ACHN (cell line): ENCODE results near the gene ABCA1.
"Not testable (repeated sequence)": the region's sequence is repeated elsewhere in the genome, so short reads cannot be mapped to it uniquely, and the experiment has no call there.

Experiments used
- DNase-seq: peaks from one replicate; pipeline ENCODE4 v3.0.0-alpha.2; 2015
- in situ Hi-C: cut with HindIII; loops from 2 replicates; pipeline ENCODE4 v1.10.0; 2017; ENCODE audit warnings: low sequenced_read_pairs, low pct_ligation_motif_present, low pct_unique_long_range_greater_than_20kb

ABCA1 gene

DNA sequence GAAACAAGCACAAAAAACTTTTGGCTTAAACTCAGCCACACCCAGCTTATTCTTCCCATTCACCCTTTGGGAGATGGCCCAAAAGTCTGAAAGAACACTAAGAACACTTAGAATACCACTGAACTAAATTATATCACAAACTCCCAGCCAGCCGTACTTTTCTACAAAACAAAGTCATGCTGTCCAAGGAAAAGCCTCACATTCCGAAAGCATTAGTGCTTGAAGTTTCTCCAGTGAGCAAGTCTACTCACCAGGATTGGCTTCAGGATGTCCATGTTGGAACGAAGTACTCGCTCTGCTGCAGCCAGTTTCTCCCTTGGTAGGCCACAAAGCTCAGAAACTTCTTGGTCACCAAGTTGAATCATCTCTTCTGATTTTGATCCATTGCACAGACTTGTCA, 69.7 kb downstream of the ABCA1 start:
- in situ Hi-C loops: no loop called here
- DNase-seq: no peak

DNA sequence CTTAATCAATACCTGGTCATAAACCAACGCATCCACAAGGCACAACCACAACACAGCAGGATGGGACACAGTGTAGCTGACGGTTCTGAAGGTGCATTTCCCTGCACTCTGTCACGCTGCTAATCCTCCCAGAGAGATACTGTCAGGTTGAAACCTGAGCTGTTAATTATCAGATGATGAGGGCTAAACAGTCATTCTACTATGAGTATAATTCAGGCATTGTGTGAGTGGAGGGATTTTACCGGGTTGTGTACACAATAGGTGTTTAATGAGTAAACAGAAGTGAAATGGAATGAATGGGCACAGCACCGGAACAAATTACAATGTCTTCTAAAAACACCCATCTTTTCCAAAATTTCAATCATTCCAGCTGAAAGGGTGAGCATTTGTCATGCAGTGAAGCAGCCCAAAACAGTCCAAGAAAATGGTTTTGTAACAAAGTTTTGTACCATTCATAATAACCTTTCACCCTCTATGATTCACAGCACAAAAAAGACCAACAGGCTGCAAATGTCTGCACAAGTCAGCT, 71.5 kb downstream of the ABCA1 start:
- in situ Hi-C loops: no loop called here
- DNase-seq: no peak

DNA sequence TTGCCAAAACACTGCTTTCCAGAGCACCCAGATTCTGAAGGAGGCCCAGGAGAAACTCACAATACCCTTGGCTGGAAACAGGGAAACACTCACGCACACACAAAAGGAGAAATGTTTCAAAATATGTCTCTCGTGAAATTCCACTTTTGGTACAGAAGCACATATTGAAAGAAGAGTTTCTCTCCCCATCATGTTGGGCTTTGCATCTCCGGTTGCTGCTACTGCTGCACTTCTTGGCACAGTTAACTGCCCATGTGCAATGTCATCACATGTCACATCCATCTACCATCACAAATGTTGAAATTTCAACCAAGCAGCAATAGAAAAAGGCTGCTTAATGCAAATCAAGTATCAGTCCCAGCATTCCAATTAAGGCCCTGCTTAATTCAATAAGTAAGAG, 72.1 kb downstream of the ABCA1 start:
- in situ Hi-C loops: no loop called here

DNA sequence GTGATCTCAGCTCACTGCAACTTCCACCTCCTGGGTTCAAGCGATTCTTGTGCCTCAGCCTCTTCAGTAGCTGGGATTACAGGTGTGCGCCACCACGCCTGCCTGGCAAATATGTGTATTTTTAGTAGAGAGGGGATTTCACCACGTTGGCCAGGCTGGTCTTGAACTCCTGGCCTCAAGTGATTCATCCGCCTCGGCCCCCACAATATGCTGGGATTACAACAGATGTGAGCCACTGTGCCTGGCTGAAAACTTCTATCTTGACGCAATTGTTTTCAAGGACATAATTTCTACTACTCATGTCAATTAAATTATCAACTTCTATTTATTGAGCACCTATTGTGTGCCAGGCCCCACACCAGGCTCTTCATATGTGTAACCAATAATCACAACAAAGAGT, 72.7 kb downstream of the ABCA1 start:
- in situ Hi-C loops, DNase-seq: not testable (repeated sequence)

More for the DNA sequence above, 72.1 kb downstream of the ABCA1 start:
- no peak for DNase-seq

DNA sequence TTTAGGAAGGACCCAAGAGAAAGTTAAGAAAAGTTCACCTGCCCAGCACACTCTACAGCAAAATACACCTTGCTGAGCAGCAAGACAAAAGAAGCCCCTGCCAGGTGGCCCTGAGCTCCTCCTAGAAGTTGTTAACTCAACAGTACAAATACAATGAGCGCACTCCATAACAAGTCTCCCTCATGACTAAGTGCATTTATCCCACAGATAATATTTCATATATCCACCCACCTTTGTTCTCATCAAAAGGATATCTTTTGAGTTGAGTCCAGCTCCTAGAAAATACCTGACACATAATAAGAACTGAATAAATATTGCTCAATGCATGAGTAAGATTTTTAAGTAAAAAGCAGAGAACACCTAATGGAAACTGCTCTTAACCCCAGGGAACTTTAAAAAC, 73.3 kb downstream of the ABCA1 start:
- in situ Hi-C loops: no loop called here
- no peak for DNase-seq

DNA sequence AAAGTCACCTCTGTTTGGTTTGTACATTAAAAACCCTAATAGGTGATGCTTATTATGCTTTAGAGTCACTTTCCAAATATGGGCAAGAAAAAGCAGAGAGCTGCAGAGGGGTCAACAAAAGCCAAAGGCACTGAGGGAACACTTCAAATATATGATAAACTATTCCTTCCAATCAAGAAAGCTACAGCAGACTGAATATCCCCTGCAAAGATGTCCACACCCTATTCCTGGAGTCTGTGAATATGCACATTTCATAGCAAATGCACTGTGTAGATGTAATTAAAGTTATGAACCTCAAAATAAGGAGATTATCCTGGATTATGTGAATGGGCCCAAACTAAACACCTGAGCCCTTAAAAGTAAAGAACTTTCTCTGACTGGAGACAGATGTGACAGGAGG, 74.3 kb downstream of the ABCA1 start:
- DNase-seq: no peak
- in situ Hi-C loops: no loop called here

DNA sequence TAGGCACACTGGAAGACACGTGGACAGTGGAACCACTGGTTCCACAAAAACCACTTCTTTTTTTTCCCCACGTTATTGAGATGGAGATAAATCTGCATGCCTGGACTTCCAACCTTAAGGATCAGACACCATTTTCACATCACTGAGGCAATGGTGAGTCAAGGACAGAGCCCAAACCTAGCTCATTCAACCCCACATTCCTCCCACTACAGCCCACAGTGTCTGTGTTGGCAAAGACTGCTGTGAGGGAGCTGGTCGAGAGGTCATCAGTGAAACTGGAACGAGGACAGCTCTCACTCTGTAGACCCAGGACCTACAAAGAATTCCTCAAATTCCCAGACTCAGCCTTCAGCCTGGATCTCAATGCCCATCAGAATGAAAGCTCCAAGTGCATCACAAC, 74.8 kb downstream of the ABCA1 start:
- DNase-seq: no peak
- in situ Hi-C loops: no loop called here

DNA sequence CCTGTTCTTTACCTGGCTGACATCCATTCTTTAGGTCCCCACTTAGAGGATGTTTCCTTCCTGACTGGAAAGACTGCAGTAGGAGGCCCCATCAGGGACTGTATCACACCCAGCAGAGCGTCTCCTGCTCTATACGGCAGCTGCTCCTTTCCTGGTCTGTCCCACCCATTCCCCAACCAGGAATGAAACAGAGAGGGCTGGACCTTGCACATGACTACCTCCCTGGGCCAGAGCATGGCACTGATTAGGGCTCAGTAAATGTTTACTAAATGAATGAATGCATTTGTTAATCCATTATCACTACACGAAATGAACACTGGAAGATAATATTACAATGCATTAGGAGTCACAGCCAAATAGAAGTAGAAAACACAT, 76.4 kb downstream of the ABCA1 start:
- in situ Hi-C loops: no loop called here
- DNase-seq: no peak

DNA sequence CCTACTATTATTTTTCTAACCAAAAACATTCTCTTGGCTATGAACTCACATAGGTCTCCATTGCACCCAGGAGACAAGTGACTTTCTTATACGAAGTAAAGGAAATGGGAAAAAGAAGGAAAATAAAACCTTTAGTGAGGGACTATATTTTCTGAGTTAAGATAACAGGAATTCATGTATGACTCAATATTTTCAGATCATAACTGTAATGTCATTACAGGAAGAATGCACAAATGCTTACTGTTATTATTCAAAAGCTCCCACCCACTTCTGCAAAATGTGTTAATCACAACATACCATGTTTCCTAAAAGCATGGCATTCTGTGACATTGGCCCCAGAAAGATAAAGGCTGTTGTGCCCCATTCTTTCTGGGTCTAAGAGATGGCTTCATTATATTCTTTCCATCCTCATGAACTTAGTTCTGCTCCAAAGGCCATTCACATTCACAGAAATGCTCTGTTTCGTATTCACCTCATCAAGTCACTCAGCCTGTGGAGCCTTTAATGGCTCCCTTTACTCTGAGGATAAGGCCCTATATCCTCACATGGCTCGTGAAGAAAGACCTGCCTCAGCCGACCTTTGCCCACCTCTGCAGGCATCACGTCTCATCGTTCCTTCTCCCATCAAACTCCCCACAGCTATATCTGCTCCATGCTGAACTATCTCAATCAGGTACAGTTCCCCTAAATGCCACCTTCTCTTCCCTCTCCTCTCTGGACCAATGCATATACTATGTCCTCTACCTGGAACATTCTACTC, 77.0 kb downstream of the ABCA1 start:
- DNase-seq: no peak
- in situ Hi-C loops: no loop called here

DNA sequence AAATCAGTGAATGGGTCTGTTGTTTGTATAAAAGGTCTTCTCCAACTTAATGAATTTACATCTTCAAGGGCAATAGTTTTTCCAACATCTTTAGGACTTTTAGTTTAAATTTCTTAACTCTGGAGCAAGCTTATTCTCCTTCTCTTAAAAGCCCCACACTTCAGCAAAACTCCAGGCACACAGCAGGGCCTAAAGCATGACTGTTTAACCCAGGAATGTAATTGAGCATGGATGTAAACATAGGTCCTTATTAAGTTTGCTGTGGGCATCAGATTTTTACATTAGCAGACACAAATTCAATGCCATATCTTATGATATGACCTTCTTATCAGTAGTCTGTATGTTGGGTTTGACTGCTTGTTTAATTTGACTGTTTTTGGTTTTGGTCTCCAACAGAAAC, 78.9 kb downstream of the ABCA1 start:
- no peak for DNase-seq
- in situ Hi-C loops: no loop called here

DNA sequence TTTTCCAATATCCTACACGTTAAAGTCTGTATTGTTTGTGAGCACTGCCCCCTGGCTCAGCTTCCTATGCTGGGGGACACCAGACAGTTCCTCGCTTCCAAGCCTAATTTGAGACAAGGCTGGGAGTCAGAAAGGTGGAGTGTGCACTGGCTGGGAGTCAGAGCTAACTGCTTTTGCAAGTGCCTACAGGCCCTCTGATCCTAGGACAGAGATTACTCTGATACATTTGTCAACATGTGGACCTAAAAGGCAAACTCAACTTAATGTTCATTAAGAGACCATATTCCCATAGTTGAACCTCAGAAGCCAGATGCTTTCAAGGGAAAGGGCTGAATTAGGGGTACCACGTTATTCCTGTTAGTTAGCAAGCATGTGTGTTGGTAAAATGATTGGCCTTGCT, 83.2 kb downstream of the ABCA1 start:
- in situ Hi-C loops: no loop called here
- DNase-seq: no peak

DNA sequence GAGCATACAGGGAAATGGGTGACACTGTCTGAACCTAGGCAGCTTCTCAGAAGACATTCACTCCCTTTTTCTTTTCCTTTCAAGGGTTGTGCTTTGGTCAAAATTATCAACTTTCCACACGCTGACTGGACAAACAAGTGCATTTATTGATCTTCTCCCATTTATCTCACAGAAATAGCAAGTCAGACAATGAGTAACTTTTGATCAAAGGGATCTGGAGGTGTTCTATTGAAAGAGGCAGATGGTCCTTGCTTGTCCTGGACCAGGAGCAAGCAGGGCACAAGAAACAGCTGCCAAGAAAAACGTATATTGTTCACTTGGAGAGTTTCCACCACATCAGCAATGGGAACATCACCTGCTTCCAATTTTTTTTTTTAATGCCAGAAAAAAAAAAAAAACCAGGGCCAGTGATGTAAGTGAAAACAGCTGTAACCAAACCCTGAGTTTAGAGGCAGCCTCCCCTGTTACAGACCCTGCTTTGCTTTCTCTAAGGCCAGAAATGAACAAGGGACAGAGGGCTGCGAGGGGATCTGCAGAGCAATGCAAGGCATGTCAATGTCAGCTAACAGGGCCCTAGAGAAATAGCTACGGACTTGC, 84.2 kb downstream of the ABCA1 start:
- no peak for DNase-seq
- in situ Hi-C loops: no loop called here

DNA sequence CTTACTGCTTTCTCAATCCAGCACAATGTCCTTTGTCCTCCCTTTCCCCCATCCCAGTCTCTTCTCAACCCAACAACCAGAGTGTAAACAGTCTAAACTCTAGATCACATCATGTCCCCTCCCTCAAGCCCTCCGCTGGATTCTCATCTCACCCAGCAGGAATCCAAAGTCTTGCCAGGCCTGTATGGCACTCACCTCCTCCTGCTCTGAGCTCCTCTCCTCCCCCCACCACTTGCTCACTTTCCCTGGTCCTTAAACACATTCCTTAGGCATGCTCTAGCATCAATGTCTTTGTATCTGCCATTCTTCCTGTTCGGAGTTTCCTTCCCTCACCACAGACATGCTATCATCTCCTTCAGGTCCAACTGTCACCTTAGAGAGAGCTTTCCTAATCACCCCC, 85.3 kb downstream of the ABCA1 start:
- in situ Hi-C loops: no loop called here
- DNase-seq: no peak

DNA sequence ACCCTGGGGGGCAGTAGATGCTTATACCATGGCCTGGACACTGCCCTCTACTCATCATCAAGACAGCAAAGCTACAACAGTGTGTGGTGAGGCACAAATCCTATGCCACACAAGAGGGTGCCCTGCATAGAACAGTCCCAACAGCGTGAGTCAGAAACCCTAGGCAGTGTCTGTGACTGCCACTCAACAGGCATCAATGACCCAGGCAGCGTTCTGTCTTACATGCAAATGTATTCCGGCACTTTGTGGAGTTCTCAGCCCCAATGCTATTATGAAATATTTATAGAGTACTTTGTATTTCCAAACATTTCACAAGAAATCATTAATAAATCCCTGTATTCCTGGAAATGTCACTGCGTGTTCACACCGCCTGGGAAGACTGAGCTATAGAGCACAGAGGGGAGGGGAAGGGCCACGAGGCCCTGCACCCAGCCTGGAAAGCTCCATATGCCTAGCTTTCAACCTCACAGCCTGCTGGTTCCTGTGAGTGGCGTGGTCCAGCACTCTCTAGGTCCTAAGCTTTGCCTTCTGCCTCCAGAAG, 86.3 kb downstream of the ABCA1 start:
- in situ Hi-C loops: no loop called here
- DNase-seq: no peak

DNA sequence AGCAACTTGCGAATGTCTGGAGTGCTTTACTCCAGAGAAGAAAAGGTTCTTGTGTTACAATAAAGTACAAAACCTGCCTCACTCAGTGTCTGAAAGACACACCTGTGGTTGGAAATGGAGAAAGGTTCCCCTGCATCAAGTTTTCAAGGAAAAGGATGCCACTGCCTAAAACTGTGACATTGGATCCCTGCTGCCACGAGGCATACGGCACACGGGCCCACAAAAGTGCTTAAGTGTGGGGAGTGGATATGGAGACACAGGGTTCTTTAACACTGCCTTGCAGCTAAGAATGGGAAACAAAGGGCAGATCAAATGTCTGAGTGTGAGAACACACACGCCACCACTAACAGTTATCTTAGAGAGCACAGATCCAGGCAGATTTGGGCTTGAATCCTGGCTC, 89.0 kb downstream of the ABCA1 start:
- in situ Hi-C loops: no loop called here

DNA sequence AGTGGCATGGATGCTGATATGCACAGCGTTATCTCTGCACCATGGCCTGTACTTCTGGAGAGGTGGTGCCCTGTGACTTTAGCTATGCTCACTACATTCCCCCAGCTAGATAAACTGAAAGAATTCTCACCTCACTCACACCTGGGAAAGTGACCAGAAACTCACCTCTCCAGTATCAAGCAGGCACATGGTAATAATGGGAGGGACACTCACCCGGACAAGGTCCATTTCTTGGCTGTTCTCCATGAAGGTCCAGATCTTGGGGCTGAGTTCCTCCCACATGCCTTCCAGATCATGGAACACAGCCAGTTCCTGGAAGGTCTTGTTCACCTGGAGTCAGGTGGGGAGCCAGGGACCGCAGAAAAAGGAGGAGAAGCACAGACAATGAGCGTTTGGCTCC, 91.2 kb downstream of the ABCA1 start:
- DNase-seq: no peak
- in situ Hi-C loops: no loop called here

More for the DNA sequence above, 89.0 kb downstream of the ABCA1 start:
- DNase-seq: no peak

DNA sequence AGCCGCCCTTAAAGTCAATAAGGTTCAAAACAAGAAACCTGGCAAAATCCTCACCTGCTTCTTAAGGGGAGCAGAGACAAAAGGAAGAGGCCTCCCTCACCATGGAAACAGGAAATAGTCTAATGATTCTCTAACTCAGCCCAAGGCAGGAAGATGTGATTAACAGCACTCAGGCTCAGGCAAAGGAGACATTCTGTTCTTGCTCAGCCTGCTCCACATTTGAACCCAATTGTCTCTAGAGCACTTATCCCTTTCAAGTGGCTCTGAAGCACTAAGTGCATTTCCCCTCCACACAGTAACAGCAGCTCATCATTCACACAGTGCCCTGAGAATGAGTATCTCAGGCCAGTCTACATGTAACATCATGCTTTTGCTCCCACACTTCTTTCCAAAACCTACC, 91.7 kb downstream of the ABCA1 start:
- no peak for DNase-seq
- in situ Hi-C loops: no loop called here

DNA sequence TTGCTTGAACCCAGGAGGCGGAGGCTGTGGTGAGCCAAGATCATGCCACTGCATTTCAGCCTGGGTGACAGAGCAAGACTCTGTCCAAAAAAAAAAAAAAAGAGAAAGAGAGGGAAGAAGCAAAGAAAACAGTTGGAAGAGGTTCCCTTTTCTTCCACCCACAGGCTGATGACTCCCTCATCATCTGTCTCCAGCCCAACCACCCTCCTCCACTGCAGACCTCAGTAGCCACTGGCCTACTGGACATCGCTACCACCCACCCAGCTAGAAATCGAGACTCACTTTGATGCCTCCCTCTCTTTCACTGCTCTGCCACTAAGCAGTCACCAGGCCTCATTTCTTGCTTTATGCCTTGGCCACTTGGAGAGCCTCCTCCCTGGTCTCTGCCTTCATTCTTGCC, 92.8 kb downstream of the ABCA1 start:
- in situ Hi-C loops: no loop called here
- DNase-seq: no peak

DNA sequence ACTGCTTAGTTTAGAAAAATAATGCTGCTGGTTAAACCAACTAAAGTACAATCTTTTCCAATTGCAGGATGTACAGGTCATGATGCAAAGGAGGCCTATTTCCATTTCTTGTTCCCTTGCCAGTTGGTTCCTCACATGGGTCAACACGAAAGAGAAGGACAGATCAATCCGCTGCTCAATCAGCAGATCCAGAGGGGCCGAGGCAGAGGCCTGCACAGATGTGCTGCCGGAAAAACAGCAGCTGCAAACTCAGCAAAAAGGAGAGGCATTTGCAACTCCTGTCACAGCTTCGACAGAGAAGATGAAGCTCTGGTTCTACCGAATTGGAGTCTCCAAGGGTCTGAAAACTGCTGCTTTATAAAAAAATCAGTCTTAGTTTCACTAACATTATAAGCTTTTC, 94.3 kb downstream of the ABCA1 start:
- in situ Hi-C loops: no loop called here
- DNase-seq: no peak

DNA sequence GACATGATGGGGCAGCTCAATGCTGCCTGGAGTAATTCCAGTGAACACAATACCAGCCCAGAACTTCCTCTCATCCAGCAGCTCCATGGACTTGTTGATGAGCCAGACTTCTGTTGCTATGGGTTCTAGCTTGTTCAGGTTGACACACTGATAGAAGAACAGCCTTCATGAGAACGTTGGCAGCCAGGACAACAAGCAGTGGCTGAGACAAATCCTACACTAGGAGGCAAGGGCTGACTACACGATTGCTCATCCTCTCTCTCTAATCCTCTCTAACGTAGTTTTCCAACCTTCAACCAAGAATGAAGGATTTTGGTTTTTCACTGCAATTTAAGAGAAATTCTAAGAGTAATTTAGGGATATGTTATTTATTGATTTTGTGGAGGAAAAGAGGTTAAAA, 96.3 kb downstream of the ABCA1 start:
- no peak for DNase-seq
- in situ Hi-C loops: no loop called here
